Naive thymus-derived CD8-positive, alpha-beta T cell (primary cell): ENCODE measurements around the gene GCGR. TPM values are rescaled to one million over a fixed set of nuclear protein-coding genes. Genes with fewer than 3 reads are reported as not detected.
"Not testable (repeated sequence)": the region's sequence is repeated elsewhere in the genome, so short reads cannot be mapped to it uniquely, and the experiment has no call there.

Source experiments
- ATAC-seq, 2 donors: fragments of 150-1000 bp; cut with Tn5 transposase in 1 of 2; sonication (Bioruptor Pico), chemical (Tn5 transposase) in 1 of 2; 1 replicate in 1 of 2; 2 replicates in 1 of 2; pipeline ENCODE4 v1.10.0; 2021; ENCODE audit warnings: mild to moderate bottlenecking in 2 of 2, moderate library complexity in 2 of 2
- POLR2A ChIA-PET: fragments of 350-600 bp; sonication (Branson Sonifier 250); formaldehyde crosslinking; loops from one replicate; lab custom pipeline; 2021; ENCODE audit warnings: antibody characterized with exemption; lab: Charles Lee
- DNase-seq, 10 donors: peaks; one replicate each; pipeline versions ENCODE4 v3.0.0 to v3.0.0-alpha.2; 2020 to 2022
- H3K27ac Mint-ChIP-seq, 10 donors: one replicate each; pipeline ENCODE4 v1.8.0; 2020 to 2022; ENCODE audit warnings: mild to moderate bottlenecking in 10 of 10, mixed read lengths in 10 of 10, moderate library complexity in 4 of 10, inconsistent platforms in 1 of 10
- H3K27me3 Mint-ChIP-seq, 5 donors: one replicate each; pipeline ENCODE4 v1.8.0; 2021 to 2022; ENCODE audit warnings: mixed read lengths in 5 of 5
- H3K36me3 Mint-ChIP-seq, 3 donors: one replicate each; pipeline ENCODE4 v1.8.0; 2020 to 2022; ENCODE audit warnings: mixed read lengths in 3 of 3, mild to moderate bottlenecking in 2 of 3, inconsistent platforms in 1 of 3
- H3K4me1 Mint-ChIP-seq, 4 donors: one replicate each; pipeline ENCODE4 v1.8.0; 2021 to 2022; ENCODE audit warnings: mixed read lengths in 4 of 4
- H3K4me3 Mint-ChIP-seq, 10 donors: one replicate each; pipeline ENCODE4 v1.8.0; 2020 to 2022; ENCODE audit warnings: mild to moderate bottlenecking in 10 of 10, mixed read lengths in 10 of 10, moderate library complexity in 6 of 10, inconsistent platforms in 1 of 10
- H3K9me3 Mint-ChIP-seq, 9 donors: one replicate each; pipeline ENCODE4 v1.8.0; 2020 to 2022; ENCODE audit warnings: mixed read lengths in 9 of 9, mild to moderate bottlenecking in 3 of 9, inconsistent platforms in 1 of 9, moderate library complexity in 1 of 9
- polyA plus RNA-seq, 3 donors: library from polyadenylated mRNA; unstranded; fragments of 300-500 nt; fragmentation: Illumina TruSeq; gene quantifications; one replicate each; pipeline ENCODE4 v1.2.3, GENCODE V29; 2021
- total RNA-seq, 8 experiments: library from RNA in 2 of 8; stranded (reverse) in 2 of 8; gene quantifications; one replicate each; pipeline ENCODE4 v1.2.3 and lab custom pipeline; 2021 to 2026

Gene GCGR
- total and polyA plus RNA-seq, 5 experiments from 2014 or later = not detected

DNA sequence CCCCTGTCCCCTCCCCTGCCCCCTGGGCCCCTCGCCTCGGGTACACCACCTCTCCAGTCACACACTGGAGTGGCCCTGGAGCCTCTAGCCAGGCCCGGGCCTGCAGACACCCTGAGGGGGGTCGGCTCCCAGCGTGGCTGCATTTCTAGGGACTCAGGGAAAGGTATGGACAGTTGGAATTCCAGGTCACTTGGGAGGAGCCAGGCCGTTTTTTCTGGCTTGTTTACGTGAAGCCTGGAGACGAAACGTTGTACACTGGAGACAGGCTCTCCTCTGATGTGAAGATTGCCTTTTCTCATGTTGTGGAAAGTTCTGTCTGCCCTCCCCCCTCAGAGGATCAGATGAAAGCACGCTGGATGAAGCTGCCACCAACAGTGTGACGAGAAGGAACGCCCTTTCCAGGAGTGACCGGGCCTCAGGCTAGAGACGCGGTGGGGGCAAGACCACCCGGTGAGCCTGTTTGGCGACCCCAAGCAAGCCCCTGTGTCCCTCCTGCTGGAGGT is 34.9 kb downstream of the GCGR start:
- peaks cover 0 to 10% (median 0%) of the 10 kb centered on the region in 3 donors for H3K36me3 Mint-ChIP-seq
- H3K4me3 Mint-ChIP-seq = no peak overlapping the region
- ATAC-seq (no peak), DNase-seq (no peak)
- H3K27ac Mint-ChIP-seq = no peak overlapping the region
- H3K9me3 Mint-ChIP-seq = no peaks in the 10 kb centered on the region
- H3K4me1 Mint-ChIP-seq = peaks cover 0 to 7% (median under 1%) of the 10 kb centered on the region in 4 donors
- POLR2A ChIA-PET = no interaction called here
- peaks cover 0 to 2% (median 0%) of the 10 kb centered on the region in 5 donors for H3K27me3 Mint-ChIP-seq

DNA sequence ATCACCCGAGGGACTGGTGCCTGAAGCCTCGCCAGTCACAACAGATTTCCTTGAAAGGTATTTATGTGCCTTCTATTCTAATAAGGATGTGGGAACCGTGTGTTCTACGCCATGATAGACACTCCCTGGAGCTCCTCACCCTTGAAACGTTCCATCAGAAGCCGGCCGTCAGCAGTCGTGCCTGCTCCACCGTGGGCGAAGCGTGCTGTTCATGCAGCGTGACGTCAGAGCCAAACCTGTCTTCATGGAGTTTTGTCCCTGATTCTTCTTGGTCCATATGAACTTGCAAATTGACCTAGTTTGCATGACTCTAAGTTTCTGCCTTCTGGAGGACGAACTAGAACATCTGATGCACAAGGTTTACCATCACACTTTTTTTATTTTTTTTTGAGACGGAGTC is 35.4 kb downstream of the GCGR start:
- Mint-ChIP-seq H3K36me3 (peaks cover 0 to 12% (median 0%) of the 10 kb centered on the region in 3 donors), H3K27me3 (peaks cover 0 to 2% (median 0%) of the 10 kb centered on the region in 5 donors), H3K9me3 (no peaks in the 10 kb centered on the region), H3K4me1 (peaks cover 0 to 4% (median 0%) of the 10 kb centered on the region in 4 donors), H3K4me3 (no peak overlapping the region), H3K27ac (no peak overlapping the region)
- ATAC-seq (no peak), DNase-seq (no peak)
- POLR2A ChIA-PET = no interaction called here

GRCh38 chr17:81840059-81840458 is 36.1 kb downstream of the GCGR start:
- H3K4me1 Mint-ChIP-seq, H3K9me3 Mint-ChIP-seq, ATAC-seq, H3K27ac Mint-ChIP-seq, H3K4me3 Mint-ChIP-seq, H3K27me3 Mint-ChIP-seq, POLR2A ChIA-PET, DNase-seq: not testable (repeated sequence)
- H3K36me3 Mint-ChIP-seq = peaks cover 0 to 18% (median 6%) of the 10 kb centered on the region in 3 donors

GRCh38 chr17:81840826-81841778 is 37.2 kb downstream of the GCGR start:
- H3K4me1 Mint-ChIP-seq = peaks cover 0 to 3% (median 0%) of the 10 kb centered on the region in 4 donors
- peaks cover 0 to 2% (median 0%) of the 10 kb centered on the region in 5 donors for H3K27me3 Mint-ChIP-seq
- H3K4me3 Mint-ChIP-seq = no peak overlapping the region
- DNase-seq (no peak), ATAC-seq (no peak)
- POLR2A ChIA-PET = interaction anchor here (0.9 kb wide), 1 partner anchor 8 kb away, joined by 5 read pairs; the partner anchor contains the start of gene MCRIP1
- no peaks in the 10 kb centered on the region for H3K9me3 Mint-ChIP-seq
- H3K36me3 Mint-ChIP-seq = peaks cover 0 to 26% (median 7%) of the 10 kb centered on the region in 3 donors
- H3K27ac Mint-ChIP-seq = no peak overlapping the region

- ATAC-seq (no peak), DNase-seq (no peak)
- Mint-ChIP-seq H3K36me3 (peaks cover 0 to 31% (median 7%) of the 10 kb centered on the region in 3 donors), H3K4me3 (no peak overlapping the region), H3K27ac (no peak overlapping the region), H3K27me3 (peaks cover 0 to 2% (median 0%) of the 10 kb centered on the region in 5 donors), H3K4me1 (peaks cover 0 to 3% (median 0%) of the 10 kb centered on the region in 4 donors), H3K9me3 (no peaks in the 10 kb centered on the region)
- POLR2A ChIA-PET = interaction anchor here (0.9 kb wide), 1 partner anchor 9 kb away, joined by 5 read pairs; the partner anchor contains the start of gene MCRIP1
These were observed 37.9 kb downstream of the GCGR start for GRCh38 chr17:81841866-81842265.

DNA sequence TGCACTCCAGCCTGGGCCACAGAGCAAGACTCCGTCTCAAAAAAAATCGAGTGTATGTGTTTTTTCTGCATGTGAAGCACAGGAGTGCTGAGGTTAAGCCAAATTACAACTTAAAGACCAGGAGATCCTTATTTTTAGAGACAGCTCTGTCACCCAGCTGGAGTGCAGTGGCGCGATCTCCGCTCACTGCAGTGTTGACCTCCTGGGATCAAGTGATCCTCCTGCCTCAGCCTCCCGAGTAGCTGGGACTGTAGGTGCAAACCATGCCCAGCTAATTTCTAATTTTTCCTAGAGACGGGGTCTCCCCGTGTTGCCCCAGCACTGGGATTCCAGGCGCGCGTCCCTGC is 38.4 kb downstream of the GCGR start:
- Mint-ChIP-seq H3K9me3 (no peaks in the 10 kb centered on the region), H3K27ac (no peak overlapping the region), H3K36me3 (peaks cover 0 to 33% (median 7%) of the 10 kb centered on the region in 3 donors), H3K27me3 (peaks cover 0 to 2% (median 0%) of the 10 kb centered on the region in 5 donors), H3K4me3 (no peak overlapping the region), H3K4me1 (peaks cover 0 to 3% (median 0%) of the 10 kb centered on the region in 4 donors)
- ATAC-seq (no peak), DNase-seq (no peak)
- POLR2A ChIA-PET = interaction anchor here (1.3 kb wide), 1 partner anchor 9 kb away, joined by 3 read pairs; the partner anchor contains the start of gene MCRIP1

DNA sequence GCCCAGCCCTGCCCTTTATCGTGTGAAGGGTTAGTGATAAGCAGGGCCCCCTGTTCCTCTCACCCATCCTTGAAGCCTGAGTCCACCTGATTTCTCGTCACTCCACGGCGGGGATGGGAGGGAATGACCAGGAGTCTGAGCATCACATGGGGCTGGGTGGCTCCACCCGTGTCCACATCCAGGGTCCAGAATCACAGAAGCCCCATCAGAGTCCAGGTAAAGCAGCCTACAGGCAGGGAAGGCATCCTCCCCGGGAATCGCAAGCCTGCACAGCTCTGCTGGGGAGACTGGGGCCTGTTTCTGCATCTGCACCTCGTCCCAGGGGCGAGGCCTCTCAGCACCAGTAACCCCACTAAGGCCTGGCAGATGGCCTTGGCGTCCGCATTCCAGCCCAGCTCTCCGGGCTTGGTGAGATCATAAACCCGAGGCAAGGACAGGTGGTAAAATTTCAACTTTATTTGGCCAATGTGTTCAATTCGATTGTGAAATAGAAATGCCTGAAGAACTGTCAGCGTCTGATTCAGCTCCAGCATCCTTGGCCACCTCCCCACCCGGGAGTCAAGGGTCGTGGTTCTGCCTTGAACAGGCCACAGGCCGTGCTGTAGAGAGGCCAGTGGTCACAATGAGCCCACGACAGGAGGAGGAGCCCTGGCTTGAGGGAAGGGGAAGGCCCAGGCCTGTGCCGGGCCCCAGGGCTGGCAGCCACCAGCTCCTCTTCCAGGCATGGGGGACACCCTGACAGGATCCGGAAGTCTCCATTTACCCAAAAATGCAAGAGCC is 39.0 kb downstream of the GCGR start:
- no peak for ATAC-seq
- H3K27ac Mint-ChIP-seq = no peak overlapping the region

DNA sequence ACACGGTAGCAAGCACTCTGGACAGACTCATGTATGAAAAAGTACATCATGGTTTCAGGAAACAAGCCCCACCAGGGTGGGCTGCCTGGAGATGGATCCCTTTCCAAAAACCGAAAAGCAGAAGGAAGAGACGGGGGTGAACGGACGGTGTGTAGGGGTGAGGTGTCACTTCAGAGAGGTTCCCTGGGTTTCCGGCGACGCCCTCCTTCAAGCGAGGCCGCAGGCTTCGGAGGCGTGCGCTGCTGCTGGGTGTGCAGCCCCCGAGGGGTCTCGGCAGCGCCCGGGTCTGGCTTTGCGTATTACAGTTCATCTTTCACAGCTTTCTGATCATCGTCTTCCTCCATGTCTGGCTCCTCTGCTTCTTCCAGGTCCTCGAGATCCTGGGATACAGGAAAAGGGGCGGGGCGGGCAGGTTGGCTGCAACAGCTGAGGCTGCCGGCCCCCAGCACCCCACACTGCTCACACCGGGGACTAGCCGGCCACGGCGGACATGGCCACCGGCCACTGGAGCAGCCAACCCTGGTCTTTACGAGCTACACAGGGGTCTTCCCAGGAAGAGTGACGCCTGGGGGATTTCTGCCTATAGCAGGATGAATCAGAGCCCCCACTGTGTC is 39.9 kb downstream of the GCGR start:
- DNase-seq (no peak), ATAC-seq (no peak)
- POLR2A ChIA-PET = no interaction called here
- Mint-ChIP-seq H3K27me3 (no peaks in the 10 kb centered on the region), H3K9me3 (no peaks in the 10 kb centered on the region), H3K27ac (peak overlapping the region in 2 of 10 donors; percentile 34 to 69), H3K4me1 (no peaks in the 10 kb centered on the region), H3K4me3 (no peak overlapping the region), H3K36me3 (peaks cover 0 to 43% (median 7%) of the 10 kb centered on the region in 3 donors)

More for the DNA sequence above, 39.0 kb downstream of the GCGR start:
- Mint-ChIP-seq H3K27me3 (no peaks in the 10 kb centered on the region), H3K4me1 (no peaks in the 10 kb centered on the region), H3K36me3 (peaks cover 0 to 38% (median 7%) of the 10 kb centered on the region in 3 donors), H3K9me3 (no peaks in the 10 kb centered on the region), H3K4me3 (no peak overlapping the region)
- no peak for DNase-seq
- POLR2A ChIA-PET = interaction anchor here (1.3 kb wide), 1 partner anchor 10 kb away, joined by 3 read pairs; the partner anchor contains the start of gene MCRIP1

DNA sequence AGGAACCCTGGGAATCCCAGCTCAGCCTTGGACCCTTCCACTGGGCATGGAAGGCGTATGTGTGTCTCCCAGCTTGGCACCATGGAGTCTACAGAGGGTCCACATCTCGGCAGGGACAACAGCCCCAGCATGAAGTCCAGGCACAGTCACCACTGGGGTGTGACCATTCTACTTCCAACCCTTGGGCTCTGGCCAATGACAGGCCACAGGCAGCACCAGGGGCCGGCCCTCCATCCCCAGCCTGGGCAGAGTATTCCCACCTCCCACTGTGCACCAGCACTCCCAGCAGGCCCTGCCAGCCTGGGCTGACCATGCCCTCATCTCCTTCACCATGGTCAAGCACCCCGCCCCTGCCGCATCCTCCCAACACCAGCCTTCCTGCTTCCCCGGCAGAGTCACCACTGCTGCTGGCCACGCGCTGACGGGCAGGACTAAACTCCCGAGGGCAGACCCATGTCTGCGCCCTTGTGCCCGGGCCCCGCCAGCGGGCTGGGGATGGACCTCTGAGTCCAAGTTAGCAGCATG is 40.4 kb downstream of the GCGR start:
- Mint-ChIP-seq H3K4me1 (no peaks in the 10 kb centered on the region), H3K36me3 (peaks cover 0 to 47% (median 7%) of the 10 kb centered on the region in 3 donors), H3K27ac (no peak overlapping the region), H3K27me3 (no peaks in the 10 kb centered on the region), H3K9me3 (no peaks in the 10 kb centered on the region), H3K4me3 (no peak overlapping the region)
- ATAC-seq = no peak
- DNase-seq = no peak
- POLR2A ChIA-PET = no interaction called here

DNA sequence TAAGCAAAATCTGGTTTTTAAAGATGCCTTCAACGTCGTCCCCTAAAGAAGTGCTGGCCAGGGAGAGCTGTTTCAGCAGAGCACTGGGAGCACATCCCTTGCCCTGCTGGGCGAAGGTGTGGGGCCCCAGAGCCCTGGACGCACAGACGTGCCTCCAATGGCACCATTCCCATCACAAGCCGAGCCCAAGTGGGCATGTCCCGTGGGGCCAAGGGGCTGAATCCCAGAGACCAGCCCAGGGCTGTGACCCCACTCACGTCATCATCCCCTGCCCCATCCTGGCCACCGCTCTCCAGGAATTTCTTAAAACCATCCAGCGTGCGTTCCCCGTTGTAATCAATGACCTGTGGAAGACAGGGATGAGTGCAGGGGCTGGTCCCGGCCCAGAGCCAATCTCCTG is 40.9 kb downstream of the GCGR start:
- DNase-seq (no peak), ATAC-seq (no peak)
- POLR2A ChIA-PET = no interaction called here
- H3K36me3 Mint-ChIP-seq = peaks cover 0 to 47% (median 7%) of the 10 kb centered on the region in 3 donors
- peak overlapping the region in 1 of 10 donors; percentile 61 for H3K27ac Mint-ChIP-seq
- no peaks in the 10 kb centered on the region for H3K27me3 Mint-ChIP-seq
- no peaks in the 10 kb centered on the region for H3K4me1 Mint-ChIP-seq
- H3K9me3 Mint-ChIP-seq = no peaks in the 10 kb centered on the region
- H3K4me3 Mint-ChIP-seq = no peak overlapping the region

DNA sequence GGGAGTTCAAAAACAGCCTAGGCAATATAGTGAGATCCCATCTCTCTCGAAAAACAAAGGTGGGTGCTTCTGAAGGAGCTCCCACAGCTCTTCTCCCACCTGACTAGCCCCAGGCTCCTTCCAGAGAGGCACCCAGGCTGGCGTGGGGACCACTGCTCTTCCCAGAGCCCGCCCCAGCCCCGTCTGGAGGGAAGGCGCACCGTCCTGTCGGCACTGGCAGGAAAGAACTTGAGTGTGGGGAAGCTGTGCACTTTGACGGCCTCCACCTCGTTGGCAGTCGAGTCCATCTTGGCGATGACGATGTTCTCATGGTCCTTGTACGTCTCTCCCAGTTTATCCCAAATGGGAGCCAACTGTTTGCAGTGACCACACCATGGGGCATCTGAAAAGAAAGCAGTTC is 41.4 kb downstream of the GCGR start:
- Mint-ChIP-seq H3K4me3 (no peak overlapping the region), H3K27ac (peak overlapping the region in 1 of 10 donors; percentile 61), H3K36me3 (peaks cover 0 to 49% (median 7%) of the 10 kb centered on the region in 3 donors), H3K27me3 (no peaks in the 10 kb centered on the region), H3K9me3 (no peaks in the 10 kb centered on the region), H3K4me1 (no peaks in the 10 kb centered on the region)
- ATAC-seq (no peak), DNase-seq (no peak)
- POLR2A ChIA-PET = interaction anchor here (0.8 kb wide), 1 partner anchor 23 kb away, joined by 3 read pairs; no protein-coding TSS in a partner anchor
